T-helper 17 cell (primary cell): Measurements from ENCODE around the gene TSPAN1. TPM values are rescaled to one million over a fixed set of nuclear protein-coding genes. Genes with fewer than 3 reads are reported as not detected.
A peak's percentile ranks its signal among the peaks of the same experiment; 100 is the strongest.

Experiments used
- ATAC-seq: fragments of 150-1000 bp; cut with Tn5 transposase; 2 replicates; pipeline ENCODE4 v1.10.0; 2021; ENCODE audit warnings: mild to moderate bottlenecking, moderate library complexity
- DNase-seq, 3 donors: peaks; one replicate each; pipeline versions ENCODE4 v3.0.0 to v3.0.0-alpha.2; 2020 to 2021
- H3K9me3 ChIP-seq: one replicate; pipeline ENCODE4 v1.7.0; 2013; ENCODE audit warnings: low read length, mild to moderate bottlenecking; ENCODE audit not compliant: control insufficient read depth, poor library complexity, severe bottlenecking
- H3K27ac Mint-ChIP-seq: one replicate; pipeline ENCODE4 v1.8.0; 2022; ENCODE audit warnings: mild to moderate bottlenecking, moderate library complexity, mixed read lengths
- H3K27me3 Mint-ChIP-seq: one replicate; pipeline ENCODE4 v1.8.0; 2022; ENCODE audit warnings: mixed read lengths
- H3K36me3 Mint-ChIP-seq: one replicate; pipeline ENCODE4 v1.8.0; 2022; ENCODE audit warnings: low read depth, mixed read lengths
- H3K4me1 Mint-ChIP-seq: one replicate; pipeline ENCODE4 v1.8.0; 2022; ENCODE audit warnings: mild to moderate bottlenecking, mixed read lengths
- H3K4me3 Mint-ChIP-seq: one replicate; pipeline ENCODE4 v1.8.0; 2022; ENCODE audit warnings: mild to moderate bottlenecking, moderate library complexity, mixed read lengths
- total RNA-seq, 4 donors: library from RNA in 2 of 4; stranded (reverse) in 2 of 4; gene quantifications; one replicate each; pipeline ENCODE4 v1.2.3 and lab custom pipeline; 2022 to 2026

TSPAN1 gene
- total RNA-seq, 2 donors from 2014 or later = not detected

GRCh38 chr1:46199233-46199749 lies 24.4 kb downstream of the TSPAN1 start:
- ATAC-seq = no peak
- peak overlapping the region; percentile 83 for H3K4me3 Mint-ChIP-seq
- H3K9me3 ChIP-seq = no peaks in the 10 kb centered on the region
- DNase-seq = no peak
- peaks cover 22% of the 10 kb centered on the region for H3K4me1 Mint-ChIP-seq
- H3K27me3 Mint-ChIP-seq = peaks cover 6% of the 10 kb centered on the region
- peak overlapping the region; percentile 29 for H3K27ac Mint-ChIP-seq
- H3K36me3 Mint-ChIP-seq = peaks cover 6% of the 10 kb centered on the region

- peak overlapping the region; percentile 66 for H3K4me3 Mint-ChIP-seq
Observed at GRCh38 chr1:46203738-46204405, 29.0 kb downstream of the TSPAN1 start.

GRCh38 chr1:46204406-46204742 lies 29.5 kb downstream of the TSPAN1 start:
- Mint-ChIP-seq H3K36me3 (peaks cover 2% of the 10 kb centered on the region), H3K4me3 (no peak overlapping the region), H3K27me3 (peaks cover 6% of the 10 kb centered on the region), H3K4me1 (peaks cover 5% of the 10 kb centered on the region), H3K27ac (no peak overlapping the region)
- DNase-seq (no peak), ATAC-seq (no peak)
- no peaks in the 10 kb centered on the region for H3K9me3 ChIP-seq

More at GRCh38 chr1:46203738-46204405, 29.0 kb downstream of the TSPAN1 start:
- H3K9me3 ChIP-seq = no peaks in the 10 kb centered on the region
- ATAC-seq (no peak), DNase-seq (no peak)
- Mint-ChIP-seq H3K36me3 (peaks cover 2% of the 10 kb centered on the region), H3K4me1 (peaks cover 8% of the 10 kb centered on the region), H3K27me3 (peaks cover 6% of the 10 kb centered on the region), H3K27ac (no peak overlapping the region)

- no peak overlapping the region for H3K4me3 Mint-ChIP-seq
- no peaks in the 10 kb centered on the region for H3K9me3 ChIP-seq
- H3K27ac Mint-ChIP-seq = no peak overlapping the region
- H3K27me3 Mint-ChIP-seq = peaks cover 7% of the 10 kb centered on the region
- DNase-seq (no peak), ATAC-seq (no peak)
- H3K4me1 Mint-ChIP-seq = peaks cover 5% of the 10 kb centered on the region
- peaks cover 2% of the 10 kb centered on the region for H3K36me3 Mint-ChIP-seq
Observed at GRCh38 chr1:46205141-46205540, 30.3 kb downstream of the TSPAN1 start.

- DNase-seq = no peak
- peaks cover 2% of the 10 kb centered on the region for H3K36me3 Mint-ChIP-seq
- peaks cover 5% of the 10 kb centered on the region for H3K4me1 Mint-ChIP-seq
- peaks cover 13% of the 10 kb centered on the region for H3K27me3 Mint-ChIP-seq
- no peak for ATAC-seq
- H3K27ac Mint-ChIP-seq = no peak overlapping the region
- H3K9me3 ChIP-seq = no peaks in the 10 kb centered on the region
- H3K4me3 Mint-ChIP-seq = peak overlapping the region; percentile 12
Observed at GRCh38 chr1:46205791-46206190, 30.9 kb downstream of the TSPAN1 start.

GRCh38 chr1:46206399-46206798 lies 31.5 kb downstream of the TSPAN1 start:
- H3K27me3 Mint-ChIP-seq = peaks cover 14% of the 10 kb centered on the region
- H3K4me1 Mint-ChIP-seq = peaks cover 5% of the 10 kb centered on the region
- no peak overlapping the region for H3K27ac Mint-ChIP-seq
- ATAC-seq = no peak
- no peaks in the 10 kb centered on the region for H3K9me3 ChIP-seq
- H3K36me3 Mint-ChIP-seq = peaks cover 2% of the 10 kb centered on the region
- no peak for DNase-seq
- H3K4me3 Mint-ChIP-seq = no peak overlapping the region

GRCh38 chr1:46210561-46210960 lies 35.7 kb downstream of the TSPAN1 start:
- DNase-seq (no peak), ATAC-seq (no peak)
- H3K4me3 Mint-ChIP-seq = no peak overlapping the region
- H3K27me3 Mint-ChIP-seq = peaks cover 14% of the 10 kb centered on the region
- no peaks in the 10 kb centered on the region for H3K9me3 ChIP-seq
- no peaks in the 10 kb centered on the region for H3K36me3 Mint-ChIP-seq
- no peaks in the 10 kb centered on the region for H3K4me1 Mint-ChIP-seq
- no peak overlapping the region for H3K27ac Mint-ChIP-seq

- Mint-ChIP-seq H3K27ac (no peak overlapping the region), H3K36me3 (no peaks in the 10 kb centered on the region), H3K4me3 (no peak overlapping the region), H3K4me1 (no peaks in the 10 kb centered on the region), H3K27me3 (peaks cover 14% of the 10 kb centered on the region)
- ATAC-seq (no peak), DNase-seq (no peak)
- no peaks in the 10 kb centered on the region for H3K9me3 ChIP-seq
Observed at GRCh38 chr1:46211051-46211450, 36.2 kb downstream of the TSPAN1 start.

GRCh38 chr1:46215504-46215903 lies 40.6 kb downstream of the TSPAN1 start:
- peaks cover 2% of the 10 kb centered on the region for H3K4me1 Mint-ChIP-seq

GRCh38 chr1:46218443-46218842 lies 43.6 kb downstream of the TSPAN1 start:
- H3K36me3 Mint-ChIP-seq = peaks cover 2% of the 10 kb centered on the region
- H3K4me1 Mint-ChIP-seq = peaks cover 4% of the 10 kb centered on the region
- H3K27ac Mint-ChIP-seq = no peak overlapping the region
- H3K27me3 Mint-ChIP-seq = peaks cover 28% of the 10 kb centered on the region
- H3K9me3 ChIP-seq = no peaks in the 10 kb centered on the region
- DNase-seq (no peak), ATAC-seq (no peak)
- H3K4me3 Mint-ChIP-seq = no peak overlapping the region

More at GRCh38 chr1:46215504-46215903, 40.6 kb downstream of the TSPAN1 start:
- peaks cover 2% of the 10 kb centered on the region for H3K36me3 Mint-ChIP-seq
- no peak overlapping the region for H3K4me3 Mint-ChIP-seq
- peaks cover 32% of the 10 kb centered on the region for H3K27me3 Mint-ChIP-seq
- H3K9me3 ChIP-seq = no peaks in the 10 kb centered on the region
- no peak overlapping the region for H3K27ac Mint-ChIP-seq
- ATAC-seq = no peak
- no peak for DNase-seq

GRCh38 chr1:46219551-46220520 lies 44.9 kb downstream of the TSPAN1 start:
- no peaks in the 10 kb centered on the region for H3K9me3 ChIP-seq
- H3K36me3 Mint-ChIP-seq = peaks cover 2% of the 10 kb centered on the region
- no peak overlapping the region for H3K27ac Mint-ChIP-seq
- ATAC-seq (no peak), DNase-seq (no peak)
- H3K4me1 Mint-ChIP-seq = peaks cover 6% of the 10 kb centered on the region
- no peak overlapping the region for H3K4me3 Mint-ChIP-seq
- peaks cover 22% of the 10 kb centered on the region for H3K27me3 Mint-ChIP-seq

- no peak for DNase-seq
- Mint-ChIP-seq H3K27ac (peak overlapping the region; percentile 19), H3K27me3 (peaks cover 22% of the 10 kb centered on the region), H3K36me3 (peaks cover 2% of the 10 kb centered on the region), H3K4me1 (peaks cover 6% of the 10 kb centered on the region), H3K4me3 (no peak overlapping the region)
- H3K9me3 ChIP-seq = no peaks in the 10 kb centered on the region
- ATAC-seq = no peak
Observed at GRCh38 chr1:46220808-46221207, 45.9 kb downstream of the TSPAN1 start.

GRCh38 chr1:46221749-46222148 lies 46.9 kb downstream of the TSPAN1 start:
- peaks cover 15% of the 10 kb centered on the region for H3K27me3 Mint-ChIP-seq
- H3K36me3 Mint-ChIP-seq = peaks cover 2% of the 10 kb centered on the region
- H3K27ac Mint-ChIP-seq = peak overlapping the region; percentile 19
- H3K9me3 ChIP-seq = no peaks in the 10 kb centered on the region
- H3K4me1 Mint-ChIP-seq = peaks cover 6% of the 10 kb centered on the region
- no peak overlapping the region for H3K4me3 Mint-ChIP-seq
- DNase-seq (no peak), ATAC-seq (no peak)
